SJSA1 (cell line): Measurements from ENCODE around the gene SBF1. TPM values are rescaled to one million over a fixed set of nuclear protein-coding genes. Genes with fewer than 3 reads are reported as not detected.
"Not testable (repeated sequence)": the region's sequence is repeated elsewhere in the genome, so short reads cannot be mapped to it uniquely, and the experiment has no call there.

ENCODE experiments used
- DNase-seq, 2 experiments: peaks; one replicate each; pipeline ENCODE4 v3.0.0-alpha.2; 2015 to 2020; ENCODE audit warnings: low spot score in 2 of 2, low read depth in 1 of 2
- H3K27ac ChIP-seq: fragments of 250-450 bp; sonication (Bioruptor Pico); 2 replicates; pipeline ENCODE4 v1.5.1; 2020; ENCODE audit warnings: mild to moderate bottlenecking, moderate library complexity
- H3K27me3 ChIP-seq: fragments of 250-450 bp; sonication (Bioruptor Pico); replicated peaks from 2 replicates; pipeline ENCODE4 v1.5.1; 2020; ENCODE audit warnings: mild to moderate bottlenecking, moderate library complexity
- H3K36me3 ChIP-seq: fragments of 250-450 bp; sonication (Bioruptor Pico); 2 replicates; pipeline ENCODE4 v1.5.1; 2020; ENCODE audit warnings: mild to moderate bottlenecking
- H3K4me1 ChIP-seq: fragments of 250-450 bp; sonication (Bioruptor Pico); replicated peaks from 2 replicates; pipeline ENCODE4 v1.6.1; 2021; ENCODE audit warnings: mild to moderate bottlenecking
- H3K4me3 ChIP-seq: fragments of 250-450 bp; sonication (Bioruptor Pico); 2 replicates; pipeline ENCODE4 v1.5.1; 2020; ENCODE audit warnings: mild to moderate bottlenecking
- H3K9me3 ChIP-seq: fragments of 250-450 bp; sonication (Bioruptor Pico); replicated peaks from 2 replicates; pipeline ENCODE4 v1.5.1; 2020; ENCODE audit warnings: mild to moderate bottlenecking
- total RNA-seq: library from RNA; depleted of rRNA; stranded (reverse); fragments of >200 nt; shearing (Covaris generic); gene quantifications from 2 replicates; pipeline ENCODE4 v1.2.3, GENCODE V29; 2014

Gene SBF1
- total RNA-seq, 1 experiment from 2014 or later, result 87.9 TPM

DNA sequence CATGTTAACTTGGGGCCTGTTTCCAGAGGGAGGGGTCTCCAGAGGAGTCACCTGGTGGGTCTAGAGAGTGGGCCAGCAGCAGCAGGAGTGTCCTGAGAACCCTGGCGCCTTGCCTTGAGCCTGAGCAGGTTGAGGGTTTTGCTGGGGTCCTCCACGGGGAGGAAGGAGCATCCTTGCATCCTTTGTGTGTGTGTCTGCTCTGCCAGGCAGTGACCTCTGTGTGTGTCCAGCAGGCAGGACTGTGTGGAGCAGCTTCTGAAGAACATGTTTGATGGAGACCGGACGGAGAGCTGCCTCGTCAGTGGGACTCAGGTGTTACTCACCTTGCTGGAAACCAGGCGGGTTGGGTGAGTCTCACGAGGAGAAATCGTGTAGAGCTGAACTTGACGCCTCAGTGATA lies 55.7 kb downstream of the SBF1 start:
- Histone ChIP-seq H3K27me3 (no peaks in the 10 kb centered on the region), H3K36me3 (peaks cover 87% of the 10 kb centered on the region), H3K4me1 (no peaks in the 10 kb centered on the region), H3K9me3 (no peaks in the 10 kb centered on the region), H3K4me3 (no peak overlapping the region), H3K27ac (no peak overlapping the region)
- DNase-seq, result peak in 1 of 2 experiments; percentile 39

DNA sequence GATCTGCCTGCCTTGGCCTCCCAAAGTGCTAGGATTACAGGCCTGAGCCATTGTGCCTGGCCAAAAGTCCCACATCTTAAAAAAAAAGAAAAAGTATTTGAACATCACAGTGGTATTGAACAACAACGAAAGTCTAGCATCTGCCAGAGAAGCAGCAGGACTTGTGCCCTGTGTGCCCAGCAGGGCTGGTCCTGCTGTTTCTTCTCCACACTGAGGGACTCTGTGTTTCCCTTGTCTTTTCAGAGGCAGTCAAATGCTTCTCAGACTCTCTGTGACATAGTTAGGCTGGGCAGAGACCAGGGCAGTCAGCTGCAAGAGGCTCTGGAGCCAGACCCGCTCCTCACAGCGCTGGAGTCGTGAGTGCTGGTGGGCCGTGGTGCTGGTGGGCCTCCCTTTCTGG lies 56.2 kb downstream of the SBF1 start:
- Histone ChIP-seq H3K27me3 (no peaks in the 10 kb centered on the region), H3K4me3 (no peak overlapping the region), H3K27ac (no peak overlapping the region), H3K9me3 (no peaks in the 10 kb centered on the region), H3K4me1 (no peaks in the 10 kb centered on the region), H3K36me3 (peaks cover 86% of the 10 kb centered on the region)
- no peak for DNase-seq

DNA sequence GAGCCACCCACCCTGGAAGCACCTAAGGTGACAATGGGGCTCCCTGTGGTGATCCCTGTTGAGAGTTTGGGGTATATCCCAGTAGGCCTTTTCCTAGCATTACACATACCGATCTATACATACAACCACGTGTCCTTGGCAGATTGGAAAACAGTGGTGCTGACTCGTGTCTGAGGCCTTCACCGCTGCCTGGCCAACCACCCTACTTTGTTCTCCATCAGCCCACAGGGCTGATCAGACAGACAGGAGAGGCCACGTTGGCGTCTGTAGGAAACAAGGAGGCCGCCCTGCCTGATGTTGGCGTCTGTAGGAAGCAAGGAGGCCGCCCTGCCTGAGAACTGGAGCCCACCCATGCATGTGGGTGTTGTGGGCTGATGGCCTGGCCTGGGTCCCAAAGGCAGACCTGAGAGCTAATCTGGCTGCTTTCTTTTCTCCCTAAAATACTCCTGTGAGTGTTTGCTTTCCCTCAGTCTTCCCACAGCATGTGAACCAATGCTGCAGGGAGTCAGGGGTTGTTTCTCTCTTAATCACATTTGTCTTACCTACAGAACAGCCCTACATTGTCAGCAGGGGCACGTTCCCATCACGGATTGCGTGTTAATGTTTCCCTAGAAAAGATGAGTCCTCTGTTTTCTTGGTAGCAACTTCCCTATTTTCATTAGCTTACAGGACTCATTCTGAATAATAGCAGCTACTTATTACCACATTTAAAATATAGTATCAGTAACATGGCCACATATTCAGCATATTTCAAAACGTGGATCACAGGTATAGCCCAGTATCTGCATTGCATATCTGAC lies 57.2 kb downstream of the SBF1 start:
- H3K4me3 ChIP-seq, result no peak overlapping the region
- no peaks in the 10 kb centered on the region for H3K9me3 ChIP-seq

GRCh38 chr22:50416996-50417395 lies 57.8 kb downstream of the SBF1 start:
- H3K27me3 ChIP-seq, result no peaks in the 10 kb centered on the region
- H3K9me3 ChIP-seq, result no peaks in the 10 kb centered on the region
- no peaks in the 10 kb centered on the region for H3K4me1 ChIP-seq
- H3K27ac ChIP-seq, result no peak overlapping the region
- peaks cover 73% of the 10 kb centered on the region for H3K36me3 ChIP-seq
- H3K4me3 ChIP-seq, result no peak overlapping the region
- no peak for DNase-seq

More for the DNA sequence above, 57.2 kb downstream of the SBF1 start:
- H3K27me3 ChIP-seq, result no peaks in the 10 kb centered on the region
- H3K36me3 ChIP-seq, result peaks cover 80% of the 10 kb centered on the region
- no peaks in the 10 kb centered on the region for H3K4me1 ChIP-seq
- DNase-seq, result no peak
- H3K27ac ChIP-seq, result no peak overlapping the region

DNA sequence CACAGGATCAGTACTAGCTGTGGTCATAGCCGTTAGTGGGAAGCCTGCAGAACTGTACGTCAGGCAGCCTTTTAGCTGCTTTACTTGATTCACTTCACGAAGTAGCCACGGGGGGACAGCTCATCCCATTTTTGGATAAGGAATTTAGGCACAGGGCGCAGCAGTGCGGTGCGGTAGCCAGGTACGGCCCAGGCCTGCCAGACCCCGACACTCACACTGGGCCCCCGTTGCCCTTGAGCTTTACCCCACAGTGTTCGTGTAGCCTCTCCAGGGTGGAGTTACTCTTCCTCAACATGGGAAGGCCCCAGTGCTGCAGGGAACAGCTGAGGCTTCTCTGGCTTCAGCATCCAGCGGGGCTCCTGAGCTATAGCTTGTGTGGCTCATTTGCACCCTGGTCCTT lies 59.4 kb downstream of the SBF1 start:
- no peak for DNase-seq
- no peak overlapping the region for H3K27ac ChIP-seq
- peaks cover 68% of the 10 kb centered on the region for H3K36me3 ChIP-seq

GRCh38 chr22:50414476-50415248 lies 60.2 kb downstream of the SBF1 start:
- H3K27me3 ChIP-seq, result no peaks in the 10 kb centered on the region
- H3K27ac ChIP-seq, result no peak overlapping the region
- H3K4me1 ChIP-seq, result no peaks in the 10 kb centered on the region
- no peak for DNase-seq
- no peak overlapping the region for H3K4me3 ChIP-seq
- peaks cover 61% of the 10 kb centered on the region for H3K36me3 ChIP-seq
- H3K9me3 ChIP-seq, result no peaks in the 10 kb centered on the region

More for the DNA sequence above, 59.4 kb downstream of the SBF1 start:
- no peak overlapping the region for H3K4me3 ChIP-seq
- no peaks in the 10 kb centered on the region for H3K27me3 ChIP-seq
- no peaks in the 10 kb centered on the region for H3K9me3 ChIP-seq
- no peaks in the 10 kb centered on the region for H3K4me1 ChIP-seq

GRCh38 chr22:50408954-50409353 lies 65.9 kb downstream of the SBF1 start:
- H3K27me3 ChIP-seq, H3K4me1 ChIP-seq, DNase-seq, H3K4me3 ChIP-seq, H3K27ac ChIP-seq, H3K9me3 ChIP-seq: not testable (repeated sequence)
- peaks cover 44% of the 10 kb centered on the region for H3K36me3 ChIP-seq

GRCh38 chr22:50408311-50408710 lies 66.5 kb downstream of the SBF1 start:
- DNase-seq, result no peak
- Histone ChIP-seq H3K27ac (no peak overlapping the region), H3K4me3 (no peak overlapping the region), H3K4me1 (no peaks in the 10 kb centered on the region), H3K27me3 (no peaks in the 10 kb centered on the region), H3K36me3 (peaks cover 37% of the 10 kb centered on the region), H3K9me3 (no peaks in the 10 kb centered on the region)

DNA sequence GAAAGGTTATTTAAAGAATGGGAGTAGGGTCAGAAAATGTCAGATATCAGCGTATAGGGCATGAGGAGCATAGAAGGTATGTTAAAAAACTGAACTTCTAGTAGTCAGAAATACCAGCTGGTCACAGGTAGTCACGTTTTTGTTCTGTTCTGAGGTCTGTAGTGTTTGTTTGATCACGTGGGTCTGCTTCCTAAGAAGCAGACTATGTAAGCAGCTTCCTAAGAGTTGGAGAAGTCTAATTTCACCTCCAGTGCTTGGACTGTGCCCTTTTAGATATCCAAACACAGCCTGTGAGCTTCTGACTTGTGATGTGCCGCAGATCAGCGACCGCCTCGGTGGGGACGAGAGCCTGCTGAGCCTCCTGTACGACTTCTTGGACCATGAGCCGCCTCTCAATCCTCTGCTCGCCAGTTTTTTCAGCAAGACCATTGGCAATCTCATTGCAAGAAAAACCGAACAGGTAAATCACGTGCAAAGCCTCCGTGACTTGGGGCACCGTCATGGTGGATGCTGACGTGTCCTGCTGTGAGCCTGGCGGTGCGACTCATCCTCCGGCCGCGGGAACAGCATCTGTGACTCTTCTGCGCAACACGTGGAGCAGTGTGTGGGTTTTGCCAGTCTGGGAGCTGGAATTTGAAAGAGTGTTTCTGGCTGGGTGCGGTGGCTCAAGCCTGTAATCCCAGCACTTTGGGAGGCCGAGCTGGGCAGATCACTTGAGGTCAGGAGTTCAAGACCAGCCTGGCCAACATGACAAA lies 68.2 kb downstream of the SBF1 start:
- no peak overlapping the region for H3K4me3 ChIP-seq
- H3K36me3 ChIP-seq, result peaks cover 37% of the 10 kb centered on the region
- no peaks in the 10 kb centered on the region for H3K27me3 ChIP-seq
- no peak overlapping the region for H3K27ac ChIP-seq
- DNase-seq, result no peak
- H3K4me1 ChIP-seq, result no peaks in the 10 kb centered on the region
- H3K9me3 ChIP-seq, result no peaks in the 10 kb centered on the region

DNA sequence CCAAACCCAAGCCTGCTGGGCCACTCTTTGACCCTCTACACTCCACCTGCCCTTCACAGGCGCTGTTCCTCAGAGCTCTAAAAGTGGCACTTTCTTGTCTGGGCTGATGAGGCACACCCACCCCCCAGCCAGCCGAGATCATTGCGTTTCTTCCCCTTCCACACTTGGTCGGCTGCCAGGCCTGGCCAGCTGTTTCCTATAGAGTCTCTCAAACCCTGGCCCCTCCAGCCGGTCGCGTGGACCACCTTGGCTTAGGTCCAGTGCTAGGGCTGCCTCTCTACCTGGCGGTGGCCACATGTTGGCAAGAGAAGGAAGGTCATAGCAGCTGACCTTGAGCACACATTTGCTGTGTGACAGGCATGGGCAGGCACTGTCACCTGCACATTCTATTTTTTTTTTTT lies 71.1 kb downstream of the SBF1 start:
- H3K27ac ChIP-seq, result no peak overlapping the region
- DNase-seq, result no peak

DNA sequence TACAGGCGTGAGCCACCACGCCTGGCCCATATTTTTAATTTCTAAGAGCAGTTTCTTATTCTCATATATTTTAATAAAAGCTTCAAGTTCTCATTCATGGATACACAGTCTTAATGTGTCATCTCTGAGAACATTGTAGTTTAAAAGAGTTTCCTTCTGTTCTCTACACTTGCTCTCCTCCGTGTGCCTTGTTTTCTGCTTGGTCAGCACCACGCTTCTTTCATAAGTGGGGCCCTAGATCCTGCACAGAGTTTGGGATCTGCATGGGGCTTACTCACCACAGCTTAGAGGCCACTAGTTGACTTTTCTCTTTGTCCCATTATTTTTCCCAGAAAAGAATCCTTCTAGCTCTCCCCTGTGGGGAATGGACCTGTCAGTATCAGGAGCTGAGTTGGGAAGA lies 72.9 kb downstream of the SBF1 start:
- DNase-seq, result no peak
- Histone ChIP-seq H3K27me3 (no peaks in the 10 kb centered on the region), H3K9me3 (no peaks in the 10 kb centered on the region), H3K27ac (no peak overlapping the region), H3K4me3 (no peak overlapping the region), H3K36me3 (peaks cover 20% of the 10 kb centered on the region), H3K4me1 (no peaks in the 10 kb centered on the region)

More for the DNA sequence above, 71.1 kb downstream of the SBF1 start:
- peaks cover 33% of the 10 kb centered on the region for H3K36me3 ChIP-seq
- no peak overlapping the region for H3K4me3 ChIP-seq
- no peaks in the 10 kb centered on the region for H3K9me3 ChIP-seq
- no peaks in the 10 kb centered on the region for H3K4me1 ChIP-seq
- H3K27me3 ChIP-seq, result no peaks in the 10 kb centered on the region

GRCh38 chr22:50400931-50401330 lies 73.9 kb downstream of the SBF1 start:
- no peaks in the 10 kb centered on the region for H3K9me3 ChIP-seq
- no peak for DNase-seq
- peaks cover 18% of the 10 kb centered on the region for H3K36me3 ChIP-seq
- H3K27me3 ChIP-seq, result no peaks in the 10 kb centered on the region
- no peak overlapping the region for H3K4me3 ChIP-seq
- no peak overlapping the region for H3K27ac ChIP-seq
- no peaks in the 10 kb centered on the region for H3K4me1 ChIP-seq

- Histone ChIP-seq H3K4me1 (no peaks in the 10 kb centered on the region), H3K27ac (no peak overlapping the region), H3K4me3 (no peak overlapping the region), H3K27me3 (no peaks in the 10 kb centered on the region), H3K9me3 (no peaks in the 10 kb centered on the region), H3K36me3 (peaks cover 18% of the 10 kb centered on the region)
- DNase-seq, result no peak
Observed at GRCh38 chr22:50400406-50400805, 74.4 kb downstream of the SBF1 start.
